GM12872 (cell line): ENCODE results near the gene TMEM163.

Experiments used
- TF ChIP-seq, protein P1 (sequence below): IDR thresholded peaks from 3 replicates; pipeline ENCODE4 v1.5.1; 2011; ENCODE audit warnings: low read depth, mild to moderate bottlenecking, low read length, moderate library complexity; ENCODE audit not compliant: insufficient read depth

The TMEM163 gene

GRCh38 chr2:134499307-134499926 lies 219.4 kb downstream of the TMEM163 start:
- TF ChIP-seq, protein P1, sequence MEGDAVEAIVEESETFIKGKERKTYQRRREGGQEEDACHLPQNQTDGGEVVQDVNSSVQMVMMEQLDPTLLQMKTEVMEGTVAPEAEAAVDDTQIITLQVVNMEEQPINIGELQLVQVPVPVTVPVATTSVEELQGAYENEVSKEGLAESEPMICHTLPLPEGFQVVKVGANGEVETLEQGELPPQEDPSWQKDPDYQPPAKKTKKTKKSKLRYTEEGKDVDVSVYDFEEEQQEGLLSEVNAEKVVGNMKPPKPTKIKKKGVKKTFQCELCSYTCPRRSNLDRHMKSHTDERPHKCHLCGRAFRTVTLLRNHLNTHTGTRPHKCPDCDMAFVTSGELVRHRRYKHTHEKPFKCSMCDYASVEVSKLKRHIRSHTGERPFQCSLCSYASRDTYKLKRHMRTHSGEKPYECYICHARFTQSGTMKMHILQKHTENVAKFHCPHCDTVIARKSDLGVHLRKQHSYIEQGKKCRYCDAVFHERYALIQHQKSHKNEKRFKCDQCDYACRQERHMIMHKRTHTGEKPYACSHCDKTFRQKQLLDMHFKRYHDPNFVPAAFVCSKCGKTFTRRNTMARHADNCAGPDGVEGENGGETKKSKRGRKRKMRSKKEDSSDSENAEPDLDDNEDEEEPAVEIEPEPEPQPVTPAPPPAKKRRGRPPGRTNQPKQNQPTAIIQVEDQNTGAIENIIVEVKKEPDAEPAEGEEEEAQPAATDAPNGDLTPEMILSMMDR = no peak

DNA sequence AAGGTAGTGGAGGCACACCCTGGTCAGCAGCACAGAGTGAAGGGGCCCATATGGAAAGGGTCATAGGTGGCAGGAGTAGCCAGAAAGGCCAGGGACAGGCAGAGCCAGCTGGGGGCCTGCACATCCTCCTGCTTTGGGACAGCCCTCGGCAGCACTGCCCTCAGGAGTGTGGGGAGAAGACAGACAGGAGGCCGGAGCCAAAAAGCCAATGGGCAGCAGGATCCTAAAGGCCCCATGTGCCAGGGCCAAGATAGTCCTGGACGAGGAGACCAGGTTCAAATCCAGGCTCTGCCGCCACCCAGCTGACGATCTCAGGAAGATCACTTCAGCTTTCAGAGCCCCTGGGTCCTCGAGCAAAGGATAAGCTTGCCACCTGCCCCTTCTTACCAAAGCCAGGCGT lies 220.1 kb downstream of the TMEM163 start:
- TF ChIP-seq, protein P1 = no peak

GRCh38 chr2:134493797-134494196 lies 225.0 kb downstream of the TMEM163 start:
- TF ChIP-seq, protein P1 = no peak

- TF ChIP-seq, protein P1 = no peak
These were observed 226.9 kb downstream of the TMEM163 start for GRCh38 chr2:134491771-134492441.

- TF ChIP-seq, protein P1 = no peak
These were observed 227.8 kb downstream of the TMEM163 start for GRCh38 chr2:134491022-134491421.

GRCh38 chr2:134490559-134490958 lies 228.2 kb downstream of the TMEM163 start:
- TF ChIP-seq, protein P1 = no peak

DNA sequence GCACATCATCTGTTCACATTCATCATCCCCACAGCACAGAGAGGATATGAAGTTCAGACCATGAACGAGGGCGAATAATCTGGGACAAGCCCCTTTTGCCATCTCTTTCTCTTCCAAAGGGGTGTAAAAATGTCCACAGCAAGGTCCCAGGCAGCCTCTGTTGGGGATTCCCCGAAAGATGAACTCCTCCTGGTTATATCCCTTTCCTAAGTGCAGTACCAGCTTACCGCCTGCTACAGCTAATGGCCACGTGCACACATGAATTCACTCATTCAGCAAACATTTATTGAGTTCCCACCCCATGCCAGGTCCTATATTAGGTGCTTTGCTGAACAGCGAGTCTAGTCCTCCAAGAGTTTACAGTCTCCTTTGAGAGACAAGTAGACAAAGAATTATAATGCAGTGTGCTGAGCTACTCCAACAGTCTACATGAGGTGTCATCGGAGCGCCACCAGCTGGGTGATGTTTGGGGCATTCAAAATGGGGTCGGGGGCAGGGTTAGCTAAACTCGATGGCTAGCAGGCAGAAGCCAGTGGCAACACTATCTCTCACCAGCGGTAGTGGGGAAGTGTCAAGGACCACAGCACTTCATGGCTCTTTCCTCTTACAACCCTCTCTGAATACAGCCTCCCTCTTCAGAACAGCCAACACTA lies 228.9 kb downstream of the TMEM163 start:
- TF ChIP-seq, protein P1 = no peak
